CD14-positive monocyte (primary cell): ENCODE data around the gene RASGEF1B. TPM values are rescaled to one million over a fixed set of nuclear protein-coding genes. Genes with fewer than 3 reads are reported as not detected.

Experiments
- DNase-seq, 3 donors: peaks; one replicate each; pipeline ENCODE4 v3.0.0-alpha.2; 2011 to 2022
- H2AFZ ChIP-seq: 2 replicates; pipeline ENCODE4 v1.6.0; 2012; ENCODE audit warnings: mild to moderate bottlenecking, low read depth, low read length, inconsistent platforms; ENCODE audit not compliant: insufficient read depth, poor library complexity, severe bottlenecking
- H3K27ac ChIP-seq, 2 donors: 1 replicate in 1 of 2; 2 replicates in 1 of 2; pipeline ENCODE4 v1.5.1; 2012 to 2013; ENCODE audit warnings: low read length in 2 of 2, control low read depth in 1 of 2, inconsistent platforms in 1 of 2, low read depth in 1 of 2, mild to moderate bottlenecking in 1 of 2
- H3K27me3 ChIP-seq, 2 donors: one replicate each; pipeline versions ENCODE4 v1.6.0 to v1.6.1; 2011 to 2013; ENCODE audit warnings: low read length in 2 of 2; ENCODE audit not compliant: control insufficient read depth in 2 of 2, insufficient read depth in 2 of 2
- H3K36me3 ChIP-seq, 2 donors: replicated peaks in 1 of 2; 1 replicate in 1 of 2; 2 replicates in 1 of 2; pipeline versions ENCODE4 v1.5.1 to v1.6.1; 2012 to 2013; ENCODE audit warnings: low read length in 2 of 2, control low read depth in 1 of 2, inconsistent platforms in 1 of 2, mild to moderate bottlenecking in 1 of 2; ENCODE audit not compliant: insufficient read depth in 2 of 2, control insufficient read depth in 1 of 2
- H3K4me1 ChIP-seq, 2 donors: 1 replicate in 1 of 2; 2 replicates in 1 of 2; pipeline versions ENCODE4 v1.5.1 to v1.6.1; 2012 to 2013; ENCODE audit warnings: low read length in 2 of 2, control low read depth in 1 of 2, inconsistent platforms in 1 of 2, mild to moderate bottlenecking in 1 of 2, moderate library complexity in 1 of 2; ENCODE audit not compliant: insufficient read depth in 2 of 2, control insufficient read depth in 1 of 2
- H3K4me2 ChIP-seq: replicated peaks from 2 replicates; pipeline ENCODE3; 2012; ENCODE audit warnings: low read length, moderate library complexity, mild to moderate bottlenecking; ENCODE audit not compliant: poor library complexity, severe bottlenecking; ENCODE audit errors: extremely low read depth
- H3K4me3 ChIP-seq, 3 experiments: fragments of 200-600 bp in 1 of 3; sonication (generic) in 1 of 3; replicated peaks in 1 of 3; 1 replicate in 2 of 3; 2 replicates in 1 of 3; pipeline ENCODE4 v1.5.1; 2011 to 2013; ENCODE audit warnings: low read length in 3 of 3, mild to moderate bottlenecking in 3 of 3, control low read depth in 2 of 3, low read depth in 2 of 3, inconsistent platforms in 1 of 3, moderate library complexity in 1 of 3
- H3K79me2 ChIP-seq: 2 replicates; pipeline ENCODE4 v1.6.0; 2012; ENCODE audit warnings: mild to moderate bottlenecking, control low read depth, inconsistent platforms, low read length, moderate library complexity; ENCODE audit not compliant: insufficient read depth
- H3K9ac ChIP-seq: 2 replicates; pipeline ENCODE4 v1.6.0; 2017; ENCODE audit warnings: low read length, mild to moderate bottlenecking; ENCODE audit not compliant: insufficient read depth, poor library complexity, severe bottlenecking
- H3K9me3 ChIP-seq, 2 donors: replicated peaks in 1 of 2; 1 replicate in 1 of 2; 2 replicates in 1 of 2; pipeline versions ENCODE4 v1.5.1 to v1.6.1; 2012 to 2013; ENCODE audit warnings: low read length in 2 of 2, control low read depth in 1 of 2; ENCODE audit not compliant: control insufficient read depth in 1 of 2, insufficient read depth in 1 of 2
- H4K20me1 ChIP-seq: 2 replicates; pipeline ENCODE4 v1.6.0; 2012; ENCODE audit warnings: mild to moderate bottlenecking, low read length, control low read depth, moderate library complexity; ENCODE audit not compliant: insufficient read depth
- H3K27ac Mint-ChIP-seq, 7 donors: one replicate each; pipeline ENCODE4 v1.8.0; 2020; ENCODE audit warnings: mild to moderate bottlenecking in 7 of 7, mixed read lengths in 7 of 7, moderate library complexity in 6 of 7, inconsistent platforms in 2 of 7
- H3K27me3 Mint-ChIP-seq, 3 donors: one replicate each; pipeline ENCODE4 v1.8.0; 2021 to 2022; ENCODE audit warnings: low read depth in 3 of 3, mild to moderate bottlenecking in 3 of 3, mixed read lengths in 3 of 3, moderate library complexity in 3 of 3, inconsistent platforms in 1 of 3
- H3K36me3 Mint-ChIP-seq, 2 donors: one replicate each; pipeline ENCODE4 v1.8.0; 2020; ENCODE audit warnings: mixed read lengths in 2 of 2, inconsistent platforms in 1 of 2, mild to moderate bottlenecking in 1 of 2
- H3K4me1 Mint-ChIP-seq: one replicate; pipeline ENCODE4 v1.8.0; 2020; ENCODE audit warnings: mild to moderate bottlenecking, mixed read lengths
- H3K4me3 Mint-ChIP-seq, 2 donors: one replicate each; pipeline ENCODE4 v1.8.0; 2020; ENCODE audit warnings: mild to moderate bottlenecking in 2 of 2, mixed read lengths in 2 of 2, moderate library complexity in 1 of 2
- H3K9me3 Mint-ChIP-seq, 7 donors: one replicate each; pipeline ENCODE4 v1.8.0; 2020 to 2022; ENCODE audit warnings: mixed read lengths in 7 of 7, mild to moderate bottlenecking in 6 of 7, moderate library complexity in 6 of 7, inconsistent platforms in 2 of 7
- CTCF ChIP-seq: fragments of 200-600 bp; IDR thresholded peaks from one replicate; pipeline ENCODE4 v1.8.0; 2022; ENCODE audit warnings: antibody characterized with exemption, mild to moderate bottlenecking
- WGBS: methylation state at CpG from one replicate; pipeline ENCODE4 v1.1.5; 2013; ENCODE audit warnings: missing lambda C conversion rate; ENCODE audit not compliant: insufficient coverage; 5-methylcytosine and 5-hydroxymethylcytosine counted together
- intact Hi-C, 2 donors: fragments of 100-400 bp; cut with micrococcal nuclease; formaldehyde crosslinking; loops; one replicate each; pipeline versions ENCODE4 v1.15.0 to v1.15.1; 2023
- polyA plus RNA-seq, 3 donors: library from polyadenylated mRNA; depleted of rRNA in 1 of 3; unstranded in 2 of 3; stranded (reverse) in 1 of 3; fragments of 300-500 nt in 2 of 3; fragments of >200 nt in 1 of 3; fragmentation: Illumina TruSeq in 2 of 3; gene quantifications; 1 replicate in 2 of 3; 2 replicates in 1 of 3; pipeline ENCODE4 v1.2.3, GENCODE V29; 2012 to 2021

Gene RASGEF1B
- polyA plus RNA-seq, 3 donors, result 20.3 to 76.9 (median 36.6) TPM

- H3K4me1 ChIP-seq, result peaks cover 48 to 59% of the 10 kb centered on the region in 2 donors
- no CpG with 5 or more reads among the region's 1 CpG for WGBS
Measured at GRCh38 chr4:81491943-81492342, 20.2 kb upstream of the RASGEF1B start.

GRCh38 chr4:81490403-81491160 lies 18.9 kb upstream of the RASGEF1B start:
- H3K4me3 Mint-ChIP-seq, result no peak overlapping the region

More at GRCh38 chr4:81491943-81492342, 20.2 kb upstream of the RASGEF1B start:
- H3K4me1 Mint-ChIP-seq, result peaks cover 46% of the 10 kb centered on the region
- no peaks in the 10 kb centered on the region for H4K20me1 ChIP-seq
- H3K9me3 ChIP-seq, result no peaks in the 10 kb centered on the region
- no peaks in the 10 kb centered on the region for H3K36me3 ChIP-seq
- H3K36me3 Mint-ChIP-seq, result peaks cover 0 to 2% of the 10 kb centered on the region in 2 donors
- peak; percentile 89 to 99 (median 95) for DNase-seq
- H3K4me3 ChIP-seq, result peak overlapping the region in 1 of 3 experiments; percentile 27
- peaks cover 0 to 5% (median 3%) of the 10 kb centered on the region in 7 donors for H3K9me3 Mint-ChIP-seq
- TF ChIP-seq CTCF, result no peak
- intact Hi-C loops, result no loop called here
- H3K4me2 ChIP-seq, result peak overlapping the region; percentile 51
- peak overlapping the region; percentile 97 to 100 (median 98) for H3K27ac Mint-ChIP-seq
- peak overlapping the region in 1 of 2 donors; percentile 84 for H3K4me3 Mint-ChIP-seq
- no peak overlapping the region for H2AFZ ChIP-seq
- no peaks in the 10 kb centered on the region for H3K79me2 ChIP-seq
- H3K27me3 Mint-ChIP-seq, result no peaks in the 10 kb centered on the region
- H3K27me3 ChIP-seq, result no peaks in the 10 kb centered on the region
- peak overlapping the region; percentile 53 to 90 for H3K27ac ChIP-seq
- H3K9ac ChIP-seq, result peak overlapping the region; percentile 45

More at GRCh38 chr4:81490403-81491160, 18.9 kb upstream of the RASGEF1B start:
- Histone ChIP-seq H3K36me3 (no peaks in the 10 kb centered on the region), H3K27me3 (no peaks in the 10 kb centered on the region), H3K27ac (peak overlapping the region in 1 of 2 donors; percentile 90), H3K9me3 (no peaks in the 10 kb centered on the region), H3K4me1 (peaks cover 45 to 54% of the 10 kb centered on the region in 2 donors), H3K9ac (no peak overlapping the region), H3K79me2 (no peaks in the 10 kb centered on the region), H3K4me3 (peak overlapping the region in 1 of 3 experiments; percentile 9), H4K20me1 (no peaks in the 10 kb centered on the region), H3K4me2 (no peak overlapping the region), H2AFZ (no peak overlapping the region)
- DNase-seq, result peak; percentile 58 to 86 (median 80)
- peaks cover 0 to 5% (median 3%) of the 10 kb centered on the region in 7 donors for H3K9me3 Mint-ChIP-seq
- intact Hi-C loops, result no loop called here
- no peak for TF ChIP-seq CTCF
- peaks cover 0 to 2% of the 10 kb centered on the region in 2 donors for H3K36me3 Mint-ChIP-seq
- no peaks in the 10 kb centered on the region for H3K27me3 Mint-ChIP-seq
- peaks cover 44% of the 10 kb centered on the region for H3K4me1 Mint-ChIP-seq
- peak overlapping the region; percentile 78 to 100 (median 98) for H3K27ac Mint-ChIP-seq
- no CpG with 5 or more reads among the region's 2 CpGs for WGBS
